GM12864 (cell line): ENCODE data around the gene NLN.
A peak's percentile ranks its signal among the peaks of the same experiment; 100 is the strongest.
"Not testable (repeated sequence)": the region's sequence is repeated elsewhere in the genome, so short reads cannot be mapped to it uniquely, and the experiment has no call there.

Experiments used
- DNase-seq: peaks from one replicate; pipeline ENCODE4 v3.0.0-alpha.2; 2011; ENCODE audit warnings: low read depth
- H3K4me3 ChIP-seq: 2 replicates; pipeline ENCODE4 v1.5.1; 2011; ENCODE audit warnings: mild to moderate bottlenecking, low read depth, low read length, control low read depth
- TF ChIP-seq, protein P1 (sequence below): IDR thresholded peaks from 2 replicates; pipeline ENCODE4 v1.5.1; 2011; ENCODE audit warnings: low read depth, mild to moderate bottlenecking, moderate library complexity, low read length, control low read depth, inconsistent platforms; ENCODE audit errors: missing control alignments

Gene NLN

GRCh38 chr5:65718576-65719310 is 3.3 kb upstream of the NLN start:
- DNase-seq = no peak
- no peak overlapping the region for H3K4me3 ChIP-seq
- TF ChIP-seq, protein P1, sequence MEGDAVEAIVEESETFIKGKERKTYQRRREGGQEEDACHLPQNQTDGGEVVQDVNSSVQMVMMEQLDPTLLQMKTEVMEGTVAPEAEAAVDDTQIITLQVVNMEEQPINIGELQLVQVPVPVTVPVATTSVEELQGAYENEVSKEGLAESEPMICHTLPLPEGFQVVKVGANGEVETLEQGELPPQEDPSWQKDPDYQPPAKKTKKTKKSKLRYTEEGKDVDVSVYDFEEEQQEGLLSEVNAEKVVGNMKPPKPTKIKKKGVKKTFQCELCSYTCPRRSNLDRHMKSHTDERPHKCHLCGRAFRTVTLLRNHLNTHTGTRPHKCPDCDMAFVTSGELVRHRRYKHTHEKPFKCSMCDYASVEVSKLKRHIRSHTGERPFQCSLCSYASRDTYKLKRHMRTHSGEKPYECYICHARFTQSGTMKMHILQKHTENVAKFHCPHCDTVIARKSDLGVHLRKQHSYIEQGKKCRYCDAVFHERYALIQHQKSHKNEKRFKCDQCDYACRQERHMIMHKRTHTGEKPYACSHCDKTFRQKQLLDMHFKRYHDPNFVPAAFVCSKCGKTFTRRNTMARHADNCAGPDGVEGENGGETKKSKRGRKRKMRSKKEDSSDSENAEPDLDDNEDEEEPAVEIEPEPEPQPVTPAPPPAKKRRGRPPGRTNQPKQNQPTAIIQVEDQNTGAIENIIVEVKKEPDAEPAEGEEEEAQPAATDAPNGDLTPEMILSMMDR = no peak

GRCh38 chr5:65721050-65721719 is 820 bp upstream of the NLN start:
- H3K4me3 ChIP-seq = peak overlapping the region; percentile 74
- DNase-seq = no peak
- TF ChIP-seq, protein P1 = no peak

DNA sequence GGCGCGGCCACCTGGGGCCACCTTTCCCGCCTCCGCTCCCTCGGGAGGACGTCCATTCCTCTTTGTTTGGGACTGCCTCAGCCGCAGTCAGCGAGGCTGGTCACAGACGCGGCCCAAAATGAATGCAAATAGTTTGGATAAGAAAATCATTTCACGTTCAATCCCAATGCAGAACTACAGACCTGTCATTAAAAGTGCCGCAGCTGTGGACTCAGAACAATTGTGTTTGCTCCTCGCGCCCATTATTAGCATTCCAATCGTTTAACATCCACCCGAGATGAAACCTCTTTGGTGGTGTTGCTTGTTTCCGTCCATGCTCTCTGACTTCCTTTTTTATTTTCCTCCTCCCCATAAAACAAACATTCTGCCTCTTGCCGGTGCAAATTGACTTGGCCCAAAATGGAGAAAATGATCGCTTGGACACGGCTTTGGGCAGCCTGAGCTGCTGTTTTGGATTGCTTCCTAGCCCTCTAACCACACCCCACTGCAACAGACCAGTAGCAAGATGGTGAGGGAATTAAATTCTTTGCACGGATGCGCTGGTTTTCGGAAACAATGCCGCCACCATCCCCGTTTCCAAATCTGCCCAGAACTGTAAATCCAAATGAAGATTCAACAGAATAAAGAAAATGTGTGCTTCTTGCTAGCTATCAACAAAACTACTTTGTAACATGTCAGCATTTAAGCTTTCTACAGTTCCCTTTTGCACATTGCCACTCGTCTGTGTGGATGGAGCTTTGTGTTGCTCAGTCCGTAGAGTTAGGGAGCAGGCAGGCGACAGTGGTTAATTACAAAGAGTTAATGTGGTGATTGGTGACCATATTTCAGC is 784 bp downstream of the NLN start:
- DNase-seq = no peak
- TF ChIP-seq, protein P1 = no peak
- peak overlapping the region; percentile 74 for H3K4me3 ChIP-seq

- no peak for DNase-seq
- TF ChIP-seq, protein P1 = no peak
- H3K4me3 ChIP-seq = no peak overlapping the region
Measured at GRCh38 chr5:65727491-65728156, 5.6 kb downstream of the NLN start.

- H3K4me3 ChIP-seq = no peak overlapping the region
- no peak for DNase-seq
- TF ChIP-seq, protein P1 = no peak
Measured at GRCh38 chr5:65728218-65728617, 6.2 kb downstream of the NLN start.

GRCh38 chr5:65730910-65731309 is 8.9 kb downstream of the NLN start:
- H3K4me3 ChIP-seq = no peak overlapping the region
- DNase-seq = no peak
- TF ChIP-seq, protein P1 = no peak

GRCh38 chr5:65732046-65732445 is 10.0 kb downstream of the NLN start:
- DNase-seq, H3K4me3 ChIP-seq: not testable (repeated sequence)

GRCh38 chr5:65734196-65734775 is 12.3 kb downstream of the NLN start:
- DNase-seq, H3K4me3 ChIP-seq: not testable (repeated sequence)
